Colonic mucosa (tissue), 4 donors: ENCODE results near the gene GAL3ST1. TPM values are rescaled to one million over a fixed set of nuclear protein-coding genes. Genes with fewer than 3 reads are reported as not detected.

Source experiments
- DNase-seq: peaks from one replicate; pipeline ENCODE4 v3.0.0-alpha.2; 2020
- H3K27ac ChIP-seq: fragments of 200-600 bp; one replicate; pipeline ENCODE4 v1.8.0; 2021
- H3K27me3 ChIP-seq: fragments of 200-600 bp; one replicate; pipeline ENCODE4 v1.8.0; 2021
- H3K36me3 ChIP-seq: fragments of 200-600 bp; one replicate; pipeline ENCODE4 v1.8.0; 2021
- H3K4me1 ChIP-seq: fragments of 200-600 bp; one replicate; pipeline ENCODE4 v1.8.0; 2021; ENCODE audit warnings: mild to moderate bottlenecking
- H3K4me3 ChIP-seq: fragments of 200-600 bp; one replicate; pipeline ENCODE4 v1.8.0; 2021
- H3K9ac ChIP-seq, 2 donors: one replicate each; pipeline ENCODE4 v1.7.0; 2013; ENCODE audit warnings: control low read depth in 2 of 2, low read depth in 2 of 2, low read length in 2 of 2
- H3K9me3 ChIP-seq: fragments of 200-600 bp; one replicate; pipeline ENCODE4 v1.8.0; 2021
- CTCF ChIP-seq: fragments of 200-600 bp; IDR thresholded peaks from one replicate; pipeline ENCODE4 v1.8.0; 2022; ENCODE audit warnings: antibody characterized with exemption, mild to moderate bottlenecking
- intact Hi-C: fragments of 100-400 bp; cut with DNase I; formaldehyde crosslinking; loops from one replicate; pipeline ENCODE4 v1.14.1; 2022
- total RNA-seq, 2 donors: library from RNA; stranded (reverse); fragmentation: NEBNext Ultra II Directional in 1 of 2; extraction: Animal tissue kit (Norgen Biotek cat#: 25700) in 1 of 2; gene quantifications; one replicate each; pipeline ENCODE4 v1.2.1, GENCODE V29; 2021
- donor health status: healthy.
- donor health status: DM: no; HTN: no; CAD: no.
- donor health status: DM: no; HTN: no; CAD: no.

Gene GAL3ST1
- total RNA-seq, 2 donors from 2014 or later = 13.4 to 18.8 TPM

GRCh38 chr22:30607300-30607930 lies 33.0 kb upstream of the GAL3ST1 start:
- no peak for DNase-seq
- intact Hi-C loops = loop anchor here (10.0 kb wide), 1 partner anchor 163 kb away; no protein-coding TSS in a partner anchor
- no peaks in the 10 kb centered on the region for H3K36me3 ChIP-seq
- TF ChIP-seq CTCF = no peak
- H3K27ac ChIP-seq = peak overlapping the region; percentile 79
- H3K9ac ChIP-seq = peak overlapping the region; percentile 31 to 71
- peaks cover 26% of the 10 kb centered on the region for H3K4me1 ChIP-seq
- H3K9me3 ChIP-seq = no peaks in the 10 kb centered on the region
- no peaks in the 10 kb centered on the region for H3K27me3 ChIP-seq
- peak overlapping the region; percentile 52 for H3K4me3 ChIP-seq

GRCh38 chr22:30606455-30607299 lies 32.2 kb upstream of the GAL3ST1 start, which contains the start of gene TCN2:
TSS of gene TCN2 (plus strand) at chr22:30607174. CDS start at chr22:30607332, 158 bp downstream.
- no peaks in the 10 kb centered on the region for H3K36me3 ChIP-seq
- DNase-seq = peak; percentile 82
- H3K4me1 ChIP-seq = peaks cover 26% of the 10 kb centered on the region
- H3K4me3 ChIP-seq = peak within 1 kb of the TSS; percentile 52
- peak within 1 kb of the TSS; percentile 64 to 71 for H3K9ac ChIP-seq
- peak within 1 kb of the TSS; percentile 79 for H3K27ac ChIP-seq
- H3K9me3 ChIP-seq = no peaks in the 10 kb centered on the region
- no peaks in the 10 kb centered on the region for H3K27me3 ChIP-seq
- intact Hi-C loops = loop anchor here (10.0 kb wide), 1 partner anchor 162 kb away; no protein-coding TSS in a partner anchor
- TF ChIP-seq CTCF = no peak

- intact Hi-C loops = loop anchor here (10.0 kb wide), 1 partner anchor 161 kb away; no protein-coding TSS in a partner anchor
- Histone ChIP-seq H3K9ac (peak overlapping the region in 1 of 2 donors; percentile 46), H3K27ac (peak overlapping the region; percentile 11), H3K9me3 (no peaks in the 10 kb centered on the region), H3K27me3 (no peaks in the 10 kb centered on the region), H3K4me1 (peaks cover 26% of the 10 kb centered on the region), H3K36me3 (no peaks in the 10 kb centered on the region), H3K4me3 (peak overlapping the region; percentile 52)
- peak; percentile 69 for TF ChIP-seq CTCF
- peak; percentile 79 for DNase-seq
Measured at GRCh38 chr22:30605449-30606110, 31.1 kb upstream of the GAL3ST1 start.

- Histone ChIP-seq H3K4me3 (no peak overlapping the region), H3K4me1 (peaks cover 26% of the 10 kb centered on the region), H3K9ac (no peak overlapping the region), H3K36me3 (no peaks in the 10 kb centered on the region), H3K27me3 (no peaks in the 10 kb centered on the region), H3K27ac (no peak overlapping the region), H3K9me3 (no peaks in the 10 kb centered on the region)
- intact Hi-C loops = loop anchor here (10.0 kb wide), 1 partner anchor 160 kb away; no protein-coding TSS in a partner anchor
- DNase-seq = no peak
- TF ChIP-seq CTCF = no peak
Measured at GRCh38 chr22:30604723-30605122, 30.3 kb upstream of the GAL3ST1 start.

GRCh38 chr22:30603801-30604200 lies 29.3 kb upstream of the GAL3ST1 start:
- H3K36me3 ChIP-seq = no peaks in the 10 kb centered on the region
- no peaks in the 10 kb centered on the region for H3K9me3 ChIP-seq
- no peak overlapping the region for H3K9ac ChIP-seq
- intact Hi-C loops = loop anchor here (10.0 kb wide), 1 partner anchor 159 kb away; no protein-coding TSS in a partner anchor
- TF ChIP-seq CTCF = no peak
- no peak for DNase-seq
- H3K4me1 ChIP-seq = peaks cover 22% of the 10 kb centered on the region
- no peak overlapping the region for H3K4me3 ChIP-seq
- H3K27me3 ChIP-seq = no peaks in the 10 kb centered on the region
- no peak overlapping the region for H3K27ac ChIP-seq
